Right atrium auricular region (tissue), 2 donors: ENCODE measurements around the gene ABCF3. TPM values are rescaled to one million over a fixed set of nuclear protein-coding genes. Genes with fewer than 3 reads are reported as not detected.

Source experiments
- DNase-seq: peaks from one replicate; pipeline ENCODE4 v3.0.0-alpha.2; 2019; ENCODE audit warnings: low spot score
- H3K27ac ChIP-seq, 2 donors: fragments of 200-600 bp; sonication (generic); 1 replicate in 1 of 2; 2 replicates in 1 of 2; pipeline ENCODE4 v1.5.1; 2016 to 2019
- H3K27me3 ChIP-seq, 2 donors: fragments of 200-600 bp; sonication (generic); one replicate each; pipeline versions ENCODE4 v1.5.1 to v1.6.0; 2017 to 2019
- H3K36me3 ChIP-seq: fragments of 200-600 bp; sonication (generic); one replicate; pipeline ENCODE4 v1.5.1; 2016
- H3K4me1 ChIP-seq, 2 donors: fragments of 200-600 bp; sonication (generic); one replicate each; pipeline versions ENCODE4 v1.5.1 to v1.6.0; 2017 to 2019
- H3K4me3 ChIP-seq, 2 donors: fragments of 200-600 bp; sonication (generic); 1 replicate in 1 of 2; 2 replicates in 1 of 2; pipeline ENCODE4 v1.5.1; 2017 to 2019; ENCODE audit warnings: mild to moderate bottlenecking in 1 of 2, moderate library complexity in 1 of 2
- H3K9me3 ChIP-seq, 2 donors: fragments of 200-600 bp; sonication (generic); one replicate each; pipeline ENCODE4 v1.5.1; 2019
- total RNA-seq, 2 donors: library from RNA; depleted of rRNA; stranded (reverse); fragments of >200 nt; gene quantifications; one replicate each; pipeline ENCODE4 v1.1.0, GENCODE V29; 2016
- TF ChIP-seq, protein P1 (sequence below), 2 donors: fragments of 200-600 bp; sonication (generic); IDR thresholded peaks; one replicate each; pipeline ENCODE4 v1.5.1; 2019; ENCODE audit warnings: antibody characterized with exemption in 2 of 2

Gene ABCF3
- total RNA-seq, 2 donors from 2014 or later, result 42.8 to 47.9 TPM

DNA sequence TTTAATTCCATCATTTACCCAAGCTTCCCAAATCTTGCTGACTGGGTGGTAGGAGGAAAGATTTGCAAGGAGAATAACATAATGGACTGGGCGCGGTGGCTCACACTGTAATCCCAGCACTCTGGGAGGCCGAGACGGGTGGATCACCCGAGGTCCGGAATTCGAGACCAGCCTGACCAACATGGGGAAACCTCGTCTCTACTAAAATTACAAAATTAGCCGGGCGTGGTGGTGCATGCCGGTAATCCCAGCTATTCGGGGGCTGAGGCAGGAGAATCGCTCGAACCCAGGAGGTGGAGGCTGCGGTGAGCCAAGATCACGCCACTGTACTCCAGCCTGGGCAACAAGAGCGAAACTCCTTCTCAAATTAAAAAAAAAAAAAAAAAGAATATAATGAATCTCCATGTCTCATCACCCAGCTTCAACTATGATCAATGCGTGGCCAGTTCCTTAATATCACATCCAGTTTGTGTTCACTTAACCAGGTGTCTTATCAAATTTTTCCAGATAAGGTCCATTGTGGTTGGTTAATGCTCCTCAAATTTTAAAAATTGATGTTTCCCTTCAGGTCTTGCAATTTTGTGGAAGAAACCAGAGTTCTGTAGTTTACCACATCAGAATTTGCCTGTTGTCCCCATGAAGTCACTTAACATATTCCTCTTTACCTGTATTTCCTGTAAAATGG is 1.3 kb upstream of the ABCF3 start:
- Histone ChIP-seq H3K27me3 (no peaks in the 10 kb centered on the region), H3K27ac (peak overlapping the region; percentile 84 to 92), H3K36me3 (peaks cover 67% of the 10 kb centered on the region), H3K4me1 (peaks cover 0 to 32% of the 10 kb centered on the region in 2 donors), H3K9me3 (no peaks in the 10 kb centered on the region), H3K4me3 (no peak overlapping the region)
- DNase-seq, result no peak
- TF ChIP-seq, protein P1, sequence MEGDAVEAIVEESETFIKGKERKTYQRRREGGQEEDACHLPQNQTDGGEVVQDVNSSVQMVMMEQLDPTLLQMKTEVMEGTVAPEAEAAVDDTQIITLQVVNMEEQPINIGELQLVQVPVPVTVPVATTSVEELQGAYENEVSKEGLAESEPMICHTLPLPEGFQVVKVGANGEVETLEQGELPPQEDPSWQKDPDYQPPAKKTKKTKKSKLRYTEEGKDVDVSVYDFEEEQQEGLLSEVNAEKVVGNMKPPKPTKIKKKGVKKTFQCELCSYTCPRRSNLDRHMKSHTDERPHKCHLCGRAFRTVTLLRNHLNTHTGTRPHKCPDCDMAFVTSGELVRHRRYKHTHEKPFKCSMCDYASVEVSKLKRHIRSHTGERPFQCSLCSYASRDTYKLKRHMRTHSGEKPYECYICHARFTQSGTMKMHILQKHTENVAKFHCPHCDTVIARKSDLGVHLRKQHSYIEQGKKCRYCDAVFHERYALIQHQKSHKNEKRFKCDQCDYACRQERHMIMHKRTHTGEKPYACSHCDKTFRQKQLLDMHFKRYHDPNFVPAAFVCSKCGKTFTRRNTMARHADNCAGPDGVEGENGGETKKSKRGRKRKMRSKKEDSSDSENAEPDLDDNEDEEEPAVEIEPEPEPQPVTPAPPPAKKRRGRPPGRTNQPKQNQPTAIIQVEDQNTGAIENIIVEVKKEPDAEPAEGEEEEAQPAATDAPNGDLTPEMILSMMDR (IDR thresholded peaks at IDR 0.05), result no peak

DNA sequence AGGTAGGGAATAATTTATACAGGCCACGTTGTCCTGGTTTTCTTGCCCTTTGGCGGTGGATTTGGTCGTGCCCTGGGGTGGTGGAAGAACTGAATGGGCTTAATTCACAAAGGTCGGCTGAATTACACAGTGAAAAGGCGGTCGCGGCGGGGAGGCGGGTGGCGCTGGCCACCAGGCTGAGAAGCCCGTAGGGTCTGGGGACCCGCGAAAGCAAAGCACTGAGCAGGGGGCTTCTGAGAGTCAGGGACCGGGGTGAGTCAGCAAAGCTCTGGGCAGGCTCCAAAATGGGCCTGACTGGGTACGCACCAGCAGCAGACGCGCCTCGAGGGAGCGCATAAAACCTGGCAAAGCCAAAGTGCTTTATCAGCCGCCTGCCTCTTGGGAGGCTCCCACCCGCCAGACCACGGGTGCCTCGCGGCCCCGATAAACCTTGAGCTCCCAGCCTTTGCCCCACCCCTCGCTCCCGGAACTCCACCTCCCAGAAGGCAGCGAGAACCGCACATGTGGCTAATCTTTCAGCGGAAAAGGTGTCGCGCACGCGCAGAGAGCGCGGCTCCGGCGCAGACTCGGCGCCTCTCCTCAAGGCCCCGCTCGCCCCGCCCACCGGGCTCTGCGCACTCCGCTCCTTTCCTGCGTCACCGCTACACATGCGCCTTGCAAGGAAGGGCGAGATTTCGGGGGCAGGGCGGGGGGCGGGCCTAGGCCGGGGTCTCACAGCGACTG is 377 bp upstream of the ABCF3 start:
- peak overlapping the region; percentile 84 to 92 for H3K27ac ChIP-seq
- peaks cover 0 to 32% of the 10 kb centered on the region in 2 donors for H3K4me1 ChIP-seq
- peak overlapping the region; percentile 73 to 74 for H3K4me3 ChIP-seq
- H3K36me3 ChIP-seq, result peaks cover 67% of the 10 kb centered on the region
- TF ChIP-seq, protein P1 (IDR thresholded peaks at IDR 0.05), result no peak
- H3K9me3 ChIP-seq, result no peaks in the 10 kb centered on the region
- H3K27me3 ChIP-seq, result no peaks in the 10 kb centered on the region
- DNase-seq, result peak; percentile 99

- Histone ChIP-seq H3K36me3 (peaks cover 67% of the 10 kb centered on the region), H3K27me3 (no peaks in the 10 kb centered on the region), H3K4me1 (peaks cover 0 to 32% of the 10 kb centered on the region in 2 donors), H3K27ac (peak overlapping the region; percentile 84 to 92), H3K9me3 (no peaks in the 10 kb centered on the region), H3K4me3 (peak overlapping the region; percentile 73 to 74)
- DNase-seq, result no peak
- TF ChIP-seq, protein P1 (IDR thresholded peaks at IDR 0.05), result no peak
Observed at GRCh38 chr3:184186902-184187207, 856 bp downstream of the ABCF3 start.

- Histone ChIP-seq H3K9me3 (no peaks in the 10 kb centered on the region), H3K27ac (no peak overlapping the region), H3K4me1 (peaks cover 0 to 32% of the 10 kb centered on the region in 2 donors), H3K36me3 (peaks cover 67% of the 10 kb centered on the region), H3K27me3 (no peaks in the 10 kb centered on the region), H3K4me3 (no peak overlapping the region)
- TF ChIP-seq, protein P1 (IDR thresholded peaks at IDR 0.05), result no peak
- no peak for DNase-seq
Observed at GRCh38 chr3:184188080-184188479, 2.1 kb downstream of the ABCF3 start.

DNA sequence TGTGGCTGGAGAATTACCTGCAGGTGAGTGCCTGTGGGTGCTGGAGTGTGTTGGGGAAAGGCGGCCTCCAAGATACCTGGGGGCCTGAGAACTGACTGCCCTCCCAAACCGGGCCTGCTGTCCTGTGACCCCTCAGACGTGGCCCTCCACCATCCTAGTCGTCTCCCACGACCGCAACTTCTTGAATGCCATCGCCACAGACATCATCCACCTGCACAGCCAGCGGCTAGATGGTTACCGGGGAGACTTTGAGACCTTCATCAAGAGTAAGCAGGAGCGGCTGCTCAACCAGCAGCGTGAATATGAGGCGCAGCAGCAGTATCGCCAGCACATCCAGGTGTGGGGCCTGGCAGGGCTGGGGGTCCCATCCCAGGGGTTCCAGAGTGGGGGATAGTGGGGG is 3.4 kb downstream of the ABCF3 start:
- H3K4me1 ChIP-seq, result peaks cover 0 to 32% of the 10 kb centered on the region in 2 donors
- H3K4me3 ChIP-seq, result no peak overlapping the region
- DNase-seq, result no peak
- peaks cover 70% of the 10 kb centered on the region for H3K36me3 ChIP-seq
- no peaks in the 10 kb centered on the region for H3K27me3 ChIP-seq
- TF ChIP-seq, protein P1 (IDR thresholded peaks at IDR 0.05), result no peak
- no peak overlapping the region for H3K27ac ChIP-seq
- no peaks in the 10 kb centered on the region for H3K9me3 ChIP-seq
